ENCODE measurements around the gene RABGAP1L. TPM values are rescaled to one million over a fixed set of nuclear protein-coding genes. Genes with fewer than 3 reads are reported as not detected.

The RABGAP1L gene
- total RNA-seq, 1 donor from 2014 or later, result 44.1 TPM

- TF ChIP-seq CTCF (IDR thresholded peaks at IDR 0.05; ENCODE audit: partially characterized antibody, unreplicated experiment), result no peak
- no peaks in the 10 kb centered on the region for H3K27me3 Mint-ChIP-seq (ENCODE audit: unreplicated experiment)
- H3K27ac Mint-ChIP-seq (ENCODE audit: unreplicated experiment), result no peak overlapping the region
- peaks cover 3% of the 10 kb centered on the region for H3K9me3 Mint-ChIP-seq (ENCODE audit: unreplicated experiment)
- no peaks in the 10 kb centered on the region for H3K4me1 Mint-ChIP-seq (ENCODE audit: low read depth, unreplicated experiment)
- H3K4me3 Mint-ChIP-seq (ENCODE audit: unreplicated experiment), result no peak overlapping the region
- DNase-seq, result no peak
- no peaks in the 10 kb centered on the region for H3K36me3 Mint-ChIP-seq (ENCODE audit: unreplicated experiment)
These were observed 536.9 kb downstream of the RABGAP1L start for GRCh38 chr1:174696026-174696821.

- no peak overlapping the region for H3K4me3 Mint-ChIP-seq (ENCODE audit: unreplicated experiment)
- no peaks in the 10 kb centered on the region for H3K4me1 Mint-ChIP-seq (ENCODE audit: low read depth, unreplicated experiment)
- H3K27ac Mint-ChIP-seq (ENCODE audit: unreplicated experiment), result no peak overlapping the region
- DNase-seq, result no peak
- no peak for TF ChIP-seq CTCF (IDR thresholded peaks at IDR 0.05; ENCODE audit: partially characterized antibody, unreplicated experiment)
- H3K27me3 Mint-ChIP-seq (ENCODE audit: unreplicated experiment), result no peaks in the 10 kb centered on the region
- H3K9me3 Mint-ChIP-seq (ENCODE audit: unreplicated experiment), result peaks cover 3% of the 10 kb centered on the region
- no peaks in the 10 kb centered on the region for H3K36me3 Mint-ChIP-seq (ENCODE audit: unreplicated experiment)
These were observed 541.0 kb downstream of the RABGAP1L start for GRCh38 chr1:174700314-174700713.

- H3K4me1 Mint-ChIP-seq (ENCODE audit: low read depth, unreplicated experiment), result no peaks in the 10 kb centered on the region
- no peak overlapping the region for H3K27ac Mint-ChIP-seq (ENCODE audit: unreplicated experiment)
- H3K27me3 Mint-ChIP-seq (ENCODE audit: unreplicated experiment), result no peaks in the 10 kb centered on the region
- no peak overlapping the region for H3K4me3 Mint-ChIP-seq (ENCODE audit: unreplicated experiment)
- peaks cover 3% of the 10 kb centered on the region for H3K9me3 Mint-ChIP-seq (ENCODE audit: unreplicated experiment)
- H3K36me3 Mint-ChIP-seq (ENCODE audit: unreplicated experiment), result no peaks in the 10 kb centered on the region
- no peak for TF ChIP-seq CTCF (IDR thresholded peaks at IDR 0.05; ENCODE audit: partially characterized antibody, unreplicated experiment)
- no peak for DNase-seq
These were observed 541.5 kb downstream of the RABGAP1L start for GRCh38 chr1:174700775-174701174.

GRCh38 chr1:174701565-174701964, 542.2 kb downstream of the RABGAP1L start:
- Mint-ChIP-seq H3K27me3 (ENCODE audit: unreplicated experiment) (no peaks in the 10 kb centered on the region), H3K4me3 (ENCODE audit: unreplicated experiment) (no peak overlapping the region), H3K9me3 (ENCODE audit: unreplicated experiment) (peaks cover 1% of the 10 kb centered on the region), H3K4me1 (ENCODE audit: low read depth, unreplicated experiment) (no peaks in the 10 kb centered on the region), H3K36me3 (ENCODE audit: unreplicated experiment) (no peaks in the 10 kb centered on the region), H3K27ac (ENCODE audit: unreplicated experiment) (no peak overlapping the region)
- no peak for DNase-seq
- no peak for TF ChIP-seq CTCF (IDR thresholded peaks at IDR 0.05; ENCODE audit: partially characterized antibody, unreplicated experiment)

GRCh38 chr1:174702011-174702410, 542.7 kb downstream of the RABGAP1L start:
- Mint-ChIP-seq H3K36me3 (ENCODE audit: unreplicated experiment) (no peaks in the 10 kb centered on the region), H3K4me3 (ENCODE audit: unreplicated experiment) (no peak overlapping the region), H3K27ac (ENCODE audit: unreplicated experiment) (no peak overlapping the region), H3K27me3 (ENCODE audit: unreplicated experiment) (no peaks in the 10 kb centered on the region), H3K4me1 (ENCODE audit: low read depth, unreplicated experiment) (no peaks in the 10 kb centered on the region), H3K9me3 (ENCODE audit: unreplicated experiment) (no peaks in the 10 kb centered on the region)
- no peak for TF ChIP-seq CTCF (IDR thresholded peaks at IDR 0.05; ENCODE audit: partially characterized antibody, unreplicated experiment)
- no peak for DNase-seq

Measured in glutamatergic neuron (in vitro differentiated cells).